ENCODE measurements around the gene DCHS1. TPM values are rescaled to one million over a fixed set of nuclear protein-coding genes. Genes with fewer than 3 reads are reported as not detected.
A peak's percentile ranks its signal among the peaks of the same experiment; 100 is the strongest.

Gene DCHS1
- total and polyA plus RNA-seq, 9 of the 15 experiments (the other 6 are each of a cell fraction or from before 2014, with no cell fraction given): 0.04 to 0.49 (median 0.14) TPM; not detected in 2

DNA sequence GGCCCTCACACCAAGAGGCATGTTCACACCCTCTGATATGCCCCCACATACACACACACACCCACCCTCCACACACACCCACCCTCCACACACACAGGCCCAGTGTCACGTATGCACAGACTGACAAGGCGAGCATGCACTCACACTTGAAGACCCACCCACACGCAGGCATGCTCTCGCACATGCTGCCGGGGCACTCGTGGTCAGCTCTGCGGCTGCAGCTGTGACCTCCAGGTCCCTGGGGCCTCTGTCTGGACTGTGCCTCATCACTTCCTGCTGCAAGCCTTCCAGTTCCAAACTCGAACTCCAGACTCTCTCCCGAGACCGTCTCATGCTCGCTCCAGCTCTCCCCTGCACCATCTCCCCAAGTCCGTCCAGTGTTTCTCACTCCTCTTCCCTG lies 9.5 kb downstream of the DCHS1 start (continued):
- no peak for TF ChIP-seq VEZF1 (CRISPR knock-in tag; IDR thresholded peaks at IDR 0.05)
- no peak for TF ChIP-seq HDAC8 (tag; IDR thresholded peaks at IDR 0.05)
- TF ChIP-seq ZNF431 (CRISPR knock-in tag; IDR thresholded peaks at IDR 0.05): no peak
- no peak for TF ChIP-seq ZNF589 (CRISPR knock-in tag; IDR thresholded peaks at IDR 0.05; ENCODE audit: low read depth)
- TF ChIP-seq JUND (IDR thresholded peaks at IDR 0.05; ENCODE audit: borderline replicate concordance, low read depth, low read length): no peak
- TF ChIP-seq JUND (tag; IDR thresholded peaks at IDR 0.05; ENCODE audit: borderline replicate concordance, low read depth, low read length): no peak
- no peak for TF ChIP-seq ZFP30 (CRISPR knock-in tag; IDR thresholded peaks at IDR 0.05; ENCODE audit: borderline replicate concordance)
- TF ChIP-seq NR2C2 (CRISPR knock-in tag; IDR thresholded peaks at IDR 0.05): 0 out of 2 replicates have a peak, but pooled peaks have one; percentile 39
- TF ChIP-seq NR2C2 (tag; IDR thresholded peaks at IDR 0.05): no peak
- TF ChIP-seq ETV6 (IDR thresholded peaks at IDR 0.05; ENCODE audit: borderline replicate concordance in 1 of 2, low read depth in 2 of 2, low read length in 1 of 2): no peak
- peak; percentile 67; the same call in 1 of the 2 replicates for TF ChIP-seq ETV6 (CRISPR knock-in tag; IDR thresholded peaks at IDR 0.05; ENCODE audit: borderline replicate concordance)
- peak; percentile 42 to 63 for TF ChIP-seq E2F6 (IDR thresholded peaks at IDR 0.05; ENCODE audit: borderline replicate concordance in 1 of 2, extremely low read depth in 1 of 2, insufficient read depth in 1 of 2, insufficient read length in 1 of 2, low read depth in 1 of 2, low read length in 1 of 2, poor library complexity in 1 of 2, severe bottlenecking in 1 of 2)
- TF ChIP-seq SFPQ (IDR thresholded peaks at IDR 0.05; ENCODE audit: low read depth, low read length): no peak
- TF ChIP-seq PHF8 (IDR thresholded peaks at IDR 0.05; ENCODE audit: borderline replicate concordance, low read length): no peak
- TF ChIP-seq, protein P1, sequence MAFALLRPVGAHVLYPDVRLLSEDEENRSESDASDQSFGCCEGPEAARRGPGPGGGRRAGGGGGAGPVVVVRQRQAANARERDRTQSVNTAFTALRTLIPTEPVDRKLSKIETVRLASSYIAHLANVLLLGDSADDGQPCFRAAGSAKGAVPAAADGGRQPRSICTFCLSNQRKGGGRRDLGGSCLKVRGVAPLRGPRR (CRISPR knock-in tag; IDR thresholded peaks at IDR 0.05): no peak
- no peak for TF ChIP-seq CREBBP (IDR thresholded peaks at IDR 0.05; ENCODE audit: low read depth, low read length)
- TF ChIP-seq NCOA4 (IDR thresholded peaks at IDR 0.05; ENCODE audit: partially characterized antibody): no peak
- TF ChIP-seq, protein P2, sequence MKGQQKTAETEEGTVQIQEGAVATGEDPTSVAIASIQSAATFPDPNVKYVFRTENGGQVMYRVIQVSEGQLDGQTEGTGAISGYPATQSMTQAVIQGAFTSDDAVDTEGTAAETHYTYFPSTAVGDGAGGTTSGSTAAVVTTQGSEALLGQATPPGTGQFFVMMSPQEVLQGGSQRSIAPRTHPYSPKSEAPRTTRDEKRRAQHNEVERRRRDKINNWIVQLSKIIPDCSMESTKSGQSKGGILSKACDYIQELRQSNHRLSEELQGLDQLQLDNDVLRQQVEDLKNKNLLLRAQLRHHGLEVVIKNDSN (CRISPR knock-in tag; IDR thresholded peaks at IDR 0.05): peak; percentile 36; the same call in 1 of the 2 replicates
- TF ChIP-seq ZBTB33 (CRISPR knock-in tag; IDR thresholded peaks at IDR 0.05): peak; percentile 52

Measured in K562 (cell line).